ENCODE measurements around the gene SETBP1.

Gene SETBP1

GRCh38 chr18:44733754-44734465 lies 53.2 kb downstream of the SETBP1 start:
- H3K4me1 ChIP-seq (ENCODE audit: control extremely low read depth in 1 of 4, control insufficient read depth in 4 of 4, insufficient read depth in 4 of 4, low read length in 3 of 4), result peaks cover 0 to 19% (median 4%) of the 10 kb centered on the region in 4 experiments
- POLR2A ChIA-PET, result no interaction called here
- WGBS (ENCODE audit: insufficient coverage), result no CpG with 5 or more reads among the region's 3 CpGs
- H3K9me3 ChIP-seq (ENCODE audit: control extremely low read depth in 1 of 5, control insufficient read depth in 4 of 5, insufficient read depth in 2 of 5, low read depth in 1 of 5, low read length in 4 of 5), result no peaks in the 10 kb centered on the region
- H3K4me3 ChIP-seq (ENCODE audit: control insufficient read depth in 1 of 7, extremely low read depth in 1 of 7, insufficient read depth in 4 of 7, low read depth in 2 of 7, low read length in 6 of 7), result no peak overlapping the region
- H3K27ac ChIP-seq (ENCODE audit: insufficient read depth in 1 of 2, low read depth in 1 of 2, low read length in 2 of 2, poor library complexity in 1 of 2, severe bottlenecking in 2 of 2), result no peak overlapping the region
- H3K36me3 ChIP-seq (ENCODE audit: control insufficient read depth in 4 of 4, insufficient read depth in 4 of 4, low read length in 3 of 4), result peaks cover 0 to 26% (median under 1%) of the 10 kb centered on the region in 4 experiments
- CTCF ChIA-PET, result no interaction called here
- no peak for DNase-seq
- peaks cover 2 to 52% (median 33%) of the 10 kb centered on the region in 5 experiments for H3K27me3 ChIP-seq (replicated peaks in 2 of 5; ENCODE audit: control insufficient read depth in 4 of 5, insufficient read depth in 5 of 5, low read length in 4 of 5)

GRCh38 chr18:44735096-44735495 lies 54.4 kb downstream of the SETBP1 start:
- H3K4me3 ChIP-seq (ENCODE audit: control insufficient read depth in 1 of 7, extremely low read depth in 1 of 7, insufficient read depth in 4 of 7, low read depth in 2 of 7, low read length in 6 of 7), result no peak overlapping the region
- peaks cover 0 to 28% (median under 1%) of the 10 kb centered on the region in 4 experiments for H3K36me3 ChIP-seq (ENCODE audit: control insufficient read depth in 4 of 4, insufficient read depth in 4 of 4, low read length in 3 of 4)
- no peak overlapping the region for H3K27ac ChIP-seq (ENCODE audit: insufficient read depth in 1 of 2, low read depth in 1 of 2, low read length in 2 of 2, poor library complexity in 1 of 2, severe bottlenecking in 2 of 2)
- no peaks in the 10 kb centered on the region for H3K9me3 ChIP-seq (ENCODE audit: control extremely low read depth in 1 of 5, control insufficient read depth in 4 of 5, insufficient read depth in 2 of 5, low read depth in 1 of 5, low read length in 4 of 5)
- H3K4me1 ChIP-seq (ENCODE audit: control extremely low read depth in 1 of 4, control insufficient read depth in 4 of 4, insufficient read depth in 4 of 4, low read length in 3 of 4), result peaks cover 0 to 19% (median 4%) of the 10 kb centered on the region in 4 experiments
- peak in 2 of 3 donors; percentile 31 to 42 for DNase-seq
- peaks cover 2 to 51% (median 34%) of the 10 kb centered on the region in 5 experiments for H3K27me3 ChIP-seq (replicated peaks in 2 of 5; ENCODE audit: control insufficient read depth in 4 of 5, insufficient read depth in 5 of 5, low read length in 4 of 5)
- ChIA-PET POLR2A (no interaction called here), CTCF (no interaction called here)

GRCh38 chr18:44736664-44737380 lies 56.1 kb downstream of the SETBP1 start:
- POLR2A ChIA-PET, result no interaction called here
- H3K27ac ChIP-seq (ENCODE audit: insufficient read depth in 1 of 2, low read depth in 1 of 2, low read length in 2 of 2, poor library complexity in 1 of 2, severe bottlenecking in 2 of 2), result no peak overlapping the region

GRCh38 chr18:44737623-44738022 lies 56.9 kb downstream of the SETBP1 start:
- ChIA-PET POLR2A (no interaction called here), CTCF (interaction anchor here (1.4 kb wide), 1 partner anchor 161 kb away, joined by 3 read pairs; no protein-coding TSS in a partner anchor)
- 100% methylated on average over 1 of the region's 3 CpGs for WGBS (ENCODE audit: insufficient coverage)
- Histone ChIP-seq H3K4me3 (ENCODE audit: control insufficient read depth in 1 of 7, extremely low read depth in 1 of 7, insufficient read depth in 4 of 7, low read depth in 2 of 7, low read length in 6 of 7) (no peak overlapping the region), H3K36me3 (ENCODE audit: control insufficient read depth in 4 of 4, insufficient read depth in 4 of 4, low read length in 3 of 4) (peaks cover 0 to 24% (median under 1%) of the 10 kb centered on the region in 4 experiments), H3K27ac (ENCODE audit: insufficient read depth in 1 of 2, low read depth in 1 of 2, low read length in 2 of 2, poor library complexity in 1 of 2, severe bottlenecking in 2 of 2) (no peak overlapping the region), H3K9me3 (ENCODE audit: control extremely low read depth in 1 of 5, control insufficient read depth in 4 of 5, insufficient read depth in 2 of 5, low read depth in 1 of 5, low read length in 4 of 5) (peaks cover 0 to 2% (median 0%) of the 10 kb centered on the region in 5 experiments), H3K4me1 (ENCODE audit: control extremely low read depth in 1 of 4, control insufficient read depth in 4 of 4, insufficient read depth in 4 of 4, low read length in 3 of 4) (peaks cover 0 to 13% (median 4%) of the 10 kb centered on the region in 4 experiments), H3K27me3 (replicated peaks in 2 of 5; ENCODE audit: control insufficient read depth in 4 of 5, insufficient read depth in 5 of 5, low read length in 4 of 5) (peaks cover 2 to 50% (median 37%) of the 10 kb centered on the region in 5 experiments)
- no peak for DNase-seq

More at GRCh38 chr18:44736664-44737380, 56.1 kb downstream of the SETBP1 start:
- Histone ChIP-seq H3K36me3 (ENCODE audit: control insufficient read depth in 4 of 4, insufficient read depth in 4 of 4, low read length in 3 of 4) (peaks cover 0 to 24% (median under 1%) of the 10 kb centered on the region in 4 experiments), H3K4me3 (ENCODE audit: control insufficient read depth in 1 of 7, extremely low read depth in 1 of 7, insufficient read depth in 4 of 7, low read depth in 2 of 7, low read length in 6 of 7) (no peak overlapping the region), H3K4me1 (ENCODE audit: control extremely low read depth in 1 of 4, control insufficient read depth in 4 of 4, insufficient read depth in 4 of 4, low read length in 3 of 4) (peaks cover 0 to 19% (median 4%) of the 10 kb centered on the region in 4 experiments), H3K27me3 (replicated peaks in 2 of 5; ENCODE audit: control insufficient read depth in 4 of 5, insufficient read depth in 5 of 5, low read length in 4 of 5) (peaks cover 2 to 49% (median 39%) of the 10 kb centered on the region in 5 experiments), H3K9me3 (ENCODE audit: control extremely low read depth in 1 of 5, control insufficient read depth in 4 of 5, insufficient read depth in 2 of 5, low read depth in 1 of 5, low read length in 4 of 5) (peaks cover 0 to 2% (median 0%) of the 10 kb centered on the region in 5 experiments)
- 100% methylated on average over 1 of the region's 3 CpGs for WGBS (ENCODE audit: insufficient coverage)
- no peak for DNase-seq
- CTCF ChIA-PET, result interaction anchor here (1.4 kb wide), 1 partner anchor 162 kb away, joined by 3 read pairs; no protein-coding TSS in a partner anchor

GRCh38 chr18:44740000-44740399 lies 59.3 kb downstream of the SETBP1 start:
- POLR2A ChIA-PET, result no interaction called here

GRCh38 chr18:44741085-44741484 lies 60.4 kb downstream of the SETBP1 start:
- ChIA-PET CTCF (no interaction called here), POLR2A (no interaction called here)
- Histone ChIP-seq H3K36me3 (ENCODE audit: control insufficient read depth in 4 of 4, insufficient read depth in 4 of 4, low read length in 3 of 4) (peaks cover 0 to 28% (median 2%) of the 10 kb centered on the region in 4 experiments), H3K9me3 (ENCODE audit: control extremely low read depth in 1 of 5, control insufficient read depth in 4 of 5, insufficient read depth in 2 of 5, low read depth in 1 of 5, low read length in 4 of 5) (peaks cover 0 to 2% (median 0%) of the 10 kb centered on the region in 5 experiments), H3K27me3 (replicated peaks in 2 of 5; ENCODE audit: control insufficient read depth in 4 of 5, insufficient read depth in 5 of 5, low read length in 4 of 5) (peaks cover 2 to 42% (median 27%) of the 10 kb centered on the region in 5 experiments), H3K4me1 (ENCODE audit: control extremely low read depth in 1 of 4, control insufficient read depth in 4 of 4, insufficient read depth in 4 of 4, low read length in 3 of 4) (no peaks in the 10 kb centered on the region), H3K27ac (ENCODE audit: insufficient read depth in 1 of 2, low read depth in 1 of 2, low read length in 2 of 2, poor library complexity in 1 of 2, severe bottlenecking in 2 of 2) (no peak overlapping the region), H3K4me3 (ENCODE audit: control insufficient read depth in 1 of 7, extremely low read depth in 1 of 7, insufficient read depth in 4 of 7, low read depth in 2 of 7, low read length in 6 of 7) (no peak overlapping the region)
- WGBS (ENCODE audit: insufficient coverage), result 100% methylated on average over 2 of the region's 2 CpGs
- no peak for DNase-seq

More at GRCh38 chr18:44740000-44740399, 59.3 kb downstream of the SETBP1 start:
- H3K4me1 ChIP-seq (ENCODE audit: control extremely low read depth in 1 of 4, control insufficient read depth in 4 of 4, insufficient read depth in 4 of 4, low read length in 3 of 4), result no peaks in the 10 kb centered on the region
- H3K4me3 ChIP-seq (ENCODE audit: control insufficient read depth in 1 of 7, extremely low read depth in 1 of 7, insufficient read depth in 4 of 7, low read depth in 2 of 7, low read length in 6 of 7), result no peak overlapping the region
- peaks cover 0 to 28% (median 2%) of the 10 kb centered on the region in 4 experiments for H3K36me3 ChIP-seq (ENCODE audit: control insufficient read depth in 4 of 4, insufficient read depth in 4 of 4, low read length in 3 of 4)
- peaks cover 2 to 46% (median 36%) of the 10 kb centered on the region in 5 experiments for H3K27me3 ChIP-seq (replicated peaks in 2 of 5; ENCODE audit: control insufficient read depth in 4 of 5, insufficient read depth in 5 of 5, low read length in 4 of 5)
- CTCF ChIA-PET, result no interaction called here
- WGBS (ENCODE audit: insufficient coverage), result 97% methylated on average over 5 of the region's 5 CpGs
- H3K9me3 ChIP-seq (ENCODE audit: control extremely low read depth in 1 of 5, control insufficient read depth in 4 of 5, insufficient read depth in 2 of 5, low read depth in 1 of 5, low read length in 4 of 5), result peaks cover 0 to 2% (median 0%) of the 10 kb centered on the region in 5 experiments
- no peak for DNase-seq
- no peak overlapping the region for H3K27ac ChIP-seq (ENCODE audit: insufficient read depth in 1 of 2, low read depth in 1 of 2, low read length in 2 of 2, poor library complexity in 1 of 2, severe bottlenecking in 2 of 2)

- H3K27ac ChIP-seq (ENCODE audit: insufficient read depth in 1 of 2, low read depth in 1 of 2, low read length in 2 of 2, poor library complexity in 1 of 2, severe bottlenecking in 2 of 2), result no peak overlapping the region
- CTCF ChIA-PET, result no interaction called here
- H3K27me3 ChIP-seq (replicated peaks in 2 of 5; ENCODE audit: control insufficient read depth in 4 of 5, insufficient read depth in 5 of 5, low read length in 4 of 5), result peaks cover 2 to 40% (median 27%) of the 10 kb centered on the region in 5 experiments
- no peaks in the 10 kb centered on the region for H3K4me1 ChIP-seq (ENCODE audit: control extremely low read depth in 1 of 4, control insufficient read depth in 4 of 4, insufficient read depth in 4 of 4, low read length in 3 of 4)
- H3K36me3 ChIP-seq (ENCODE audit: control insufficient read depth in 4 of 4, insufficient read depth in 4 of 4, low read length in 3 of 4), result peaks cover 0 to 28% (median 2%) of the 10 kb centered on the region in 4 experiments
- H3K4me3 ChIP-seq (ENCODE audit: control insufficient read depth in 1 of 7, extremely low read depth in 1 of 7, insufficient read depth in 4 of 7, low read depth in 2 of 7, low read length in 6 of 7), result no peak overlapping the region
- WGBS (ENCODE audit: insufficient coverage), result 100% methylated on average over 4 of the region's 5 CpGs
- H3K9me3 ChIP-seq (ENCODE audit: control extremely low read depth in 1 of 5, control insufficient read depth in 4 of 5, insufficient read depth in 2 of 5, low read depth in 1 of 5, low read length in 4 of 5), result peaks cover 0 to 2% (median 0%) of the 10 kb centered on the region in 5 experiments
- POLR2A ChIA-PET, result no interaction called here
- no peak for DNase-seq
Measured at GRCh38 chr18:44741511-44741910, 60.8 kb downstream of the SETBP1 start.
